AML-193 (cell line): Measurements from ENCODE around the gene TACC2.
"Not testable (repeated sequence)": the region's sequence is repeated elsewhere in the genome, so short reads cannot be mapped to it uniquely, and the experiment has no call there.

Source experiments
- DNase-seq, 2 experiments: peaks; one replicate each; lab custom pipeline; 2025; lab: John Stamatoyannopoulos, UW

TACC2 gene

GRCh38 chr10:122057841-122058413 is 69.0 kb downstream of the TACC2 start:
- no peak for DNase-seq

- DNase-seq, result no peak
These were observed 71.3 kb downstream of the TACC2 start for GRCh38 chr10:122060250-122060649.

- no peak for DNase-seq
These were observed 74.1 kb downstream of the TACC2 start for GRCh38 chr10:122062831-122063674.

DNA sequence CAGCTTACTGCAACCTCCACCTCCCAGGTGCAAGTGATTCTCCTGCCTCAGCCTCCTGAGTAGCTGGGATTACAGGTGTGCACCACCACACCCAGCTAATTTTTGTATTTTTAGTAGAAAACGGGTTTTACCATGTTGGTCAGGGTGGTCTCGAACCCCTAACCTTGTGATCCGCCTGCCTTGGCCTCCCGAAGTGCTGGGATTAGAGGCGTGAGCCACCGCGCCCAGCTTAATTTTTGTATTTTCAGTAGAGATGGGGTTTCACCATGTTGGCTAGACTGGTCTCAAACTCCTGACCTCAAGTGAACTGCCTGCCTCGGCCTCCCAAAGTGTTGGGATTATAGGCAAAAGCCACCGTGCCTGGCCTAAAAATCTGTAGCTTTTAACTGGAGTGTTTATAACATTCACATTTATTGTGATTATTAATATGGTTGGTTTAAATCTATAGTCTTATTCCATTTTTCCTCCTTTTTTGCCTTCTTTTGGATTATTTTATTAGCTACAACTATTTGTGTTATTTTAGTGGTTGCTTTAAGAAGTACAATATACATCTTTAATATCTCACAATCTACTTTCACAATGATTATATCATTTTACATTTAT is 77.5 kb downstream of the TACC2 start:
- DNase-seq, result not testable (repeated sequence)

GRCh38 chr10:122068844-122069243 is 79.9 kb downstream of the TACC2 start:
- no peak for DNase-seq

DNA sequence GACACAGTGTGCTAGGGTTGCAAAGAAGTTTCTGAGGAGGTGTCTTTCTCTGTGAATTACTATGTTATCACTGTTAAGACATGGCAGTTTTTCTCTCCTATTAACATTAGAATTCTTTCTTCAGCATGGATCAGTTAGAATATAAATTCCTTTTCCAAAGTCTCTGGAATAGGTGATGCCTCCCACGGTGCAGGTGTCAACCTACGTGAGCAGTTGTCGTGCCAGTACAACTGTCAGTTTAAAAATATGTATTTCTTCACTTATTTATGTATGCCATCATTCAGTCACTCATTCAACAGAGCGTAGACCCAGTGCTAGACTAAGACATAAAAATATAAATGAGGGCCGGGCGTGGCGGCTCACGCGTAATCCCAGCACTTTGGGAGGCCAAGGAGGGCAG is 83.5 kb downstream of the TACC2 start:
- DNase-seq, result no peak

- DNase-seq, result no peak
These were observed 84.5 kb downstream of the TACC2 start for GRCh38 chr10:122073508-122073907.

GRCh38 chr10:122075171-122075570 is 86.2 kb downstream of the TACC2 start:
- no peak for DNase-seq

GRCh38 chr10:122075876-122076275 is 86.9 kb downstream of the TACC2 start:
- DNase-seq, result not testable (repeated sequence)

GRCh38 chr10:122077311-122077875 is 88.4 kb downstream of the TACC2 start:
- DNase-seq, result no peak

- DNase-seq, result no peak
These were observed 89.4 kb downstream of the TACC2 start for GRCh38 chr10:122078326-122078725.

- no peak for DNase-seq
These were observed 90.2 kb downstream of the TACC2 start for GRCh38 chr10:122078965-122079795.

- DNase-seq, result no peak
These were observed 93.9 kb downstream of the TACC2 start for GRCh38 chr10:122082616-122083477.

GRCh38 chr10:122083478-122084025 is 94.6 kb downstream of the TACC2 start:
- DNase-seq, result no peak

DNA sequence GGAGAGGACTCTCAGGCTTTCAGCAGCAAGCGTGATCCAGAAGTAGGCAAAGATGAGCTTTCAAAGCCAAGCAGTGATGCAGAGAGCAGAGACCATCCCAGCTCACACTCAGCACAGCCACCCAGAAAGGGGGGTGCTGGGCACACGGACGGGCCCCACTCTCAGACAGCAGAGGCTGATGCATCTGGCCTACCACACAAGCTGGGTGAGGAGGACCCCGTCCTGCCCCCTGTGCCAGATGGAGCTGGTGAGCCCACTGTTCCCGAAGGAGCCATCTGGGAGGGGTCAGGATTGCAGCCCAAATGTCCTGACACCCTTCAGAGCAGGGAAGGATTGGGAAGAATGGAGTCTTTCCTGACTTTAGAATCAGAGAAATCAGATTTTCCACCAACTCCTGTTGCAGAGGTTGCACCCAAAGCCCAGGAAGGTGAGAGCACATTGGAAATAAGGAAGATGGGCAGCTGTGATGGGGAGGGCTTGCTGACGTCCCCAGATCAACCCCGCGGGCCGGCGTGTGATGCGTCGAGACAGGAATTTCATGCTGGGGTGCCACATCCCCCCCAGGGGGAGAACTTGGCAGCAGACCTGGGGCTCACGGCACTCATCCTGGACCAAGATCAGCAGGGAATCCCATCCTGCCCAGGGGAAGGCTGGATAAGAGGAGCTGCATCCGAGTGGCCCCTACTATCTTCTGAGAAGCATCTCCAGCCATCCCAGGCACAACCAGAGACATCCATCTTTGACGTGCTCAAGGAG is 95.5 kb downstream of the TACC2 start:
- DNase-seq, result no peak

DNA sequence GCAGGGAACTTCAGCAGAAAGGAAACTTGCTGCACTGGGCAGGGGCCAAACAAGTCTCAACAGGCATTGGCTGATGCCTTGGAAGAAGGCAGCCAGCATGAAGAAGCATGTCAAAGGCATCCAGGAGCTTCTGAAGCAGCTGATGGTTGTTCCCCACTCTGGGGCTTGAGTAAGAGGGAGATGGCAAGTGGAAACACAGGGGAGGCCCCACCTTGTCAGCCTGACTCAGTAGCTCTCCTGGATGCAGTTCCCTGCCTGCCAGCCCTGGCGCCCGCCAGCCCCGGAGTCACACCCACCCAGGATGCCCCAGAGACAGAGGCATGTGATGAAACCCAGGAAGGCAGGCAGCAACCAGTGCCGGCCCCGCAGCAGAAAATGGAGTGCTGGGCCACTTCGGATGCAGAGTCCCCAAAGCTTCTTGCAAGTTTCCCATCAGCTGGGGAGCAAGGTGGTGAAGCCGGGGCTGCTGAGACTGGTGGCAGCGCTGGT is 96.5 kb downstream of the TACC2 start:
- no peak for DNase-seq

GRCh38 chr10:122086416-122087240 is 97.7 kb downstream of the TACC2 start:
- DNase-seq, result no peak

DNA sequence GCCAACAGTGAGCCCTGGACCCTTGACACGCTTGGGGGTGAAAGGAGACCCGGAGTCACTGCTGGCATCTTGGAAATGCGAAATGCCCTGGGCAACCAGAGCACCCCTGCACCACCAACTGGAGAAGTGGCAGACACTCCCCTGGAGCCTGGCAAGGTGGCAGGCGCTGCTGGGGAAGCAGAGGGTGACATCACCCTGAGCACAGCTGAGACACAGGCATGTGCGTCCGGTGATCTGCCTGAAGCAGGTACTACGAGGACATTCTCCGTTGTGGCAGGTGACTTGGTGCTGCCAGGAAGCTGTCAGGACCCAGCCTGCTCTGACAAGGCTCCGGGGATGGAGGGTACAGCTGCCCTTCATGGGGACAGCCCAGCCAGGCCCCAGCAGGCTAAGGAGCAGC is 98.5 kb downstream of the TACC2 start:
- DNase-seq, result no peak
